Loucy (cell line): ENCODE results near the gene MRPS34.
A peak's percentile ranks its signal among the peaks of the same experiment; 100 is the strongest.

ENCODE experiments used
- CTCF ChIP-seq: fragments of 200-600 bp; sonication (generic); conservative IDR thresholded peaks from 2 replicates; pipeline ENCODE4 v1.5.1; 2014; ENCODE audit warnings: mild to moderate bottlenecking, antibody characterized with exemption, low read length
- EZH2phosphoT487 ChIP-seq: fragments of 200-600 bp; IDR thresholded peaks from 2 replicates; pipeline ENCODE4 v1.6.1; 2018; ENCODE audit warnings: antibody characterized with exemption, mild to moderate bottlenecking, moderate library complexity, borderline replicate concordance

- peak; percentile 39 for TF ChIP-seq CTCF
- no peak for TF ChIP-seq EZH2phosphoT487
Observed at GRCh38 chr16:1812732-1813163, 39.8 kb upstream of the MRPS34 start.
